ENCODE measurements around the gene TLK2.
"Not testable (repeated sequence)": the region's sequence is repeated elsewhere in the genome, so short reads cannot be mapped to it uniquely, and the experiment has no call there.

The TLK2 gene

DNA sequence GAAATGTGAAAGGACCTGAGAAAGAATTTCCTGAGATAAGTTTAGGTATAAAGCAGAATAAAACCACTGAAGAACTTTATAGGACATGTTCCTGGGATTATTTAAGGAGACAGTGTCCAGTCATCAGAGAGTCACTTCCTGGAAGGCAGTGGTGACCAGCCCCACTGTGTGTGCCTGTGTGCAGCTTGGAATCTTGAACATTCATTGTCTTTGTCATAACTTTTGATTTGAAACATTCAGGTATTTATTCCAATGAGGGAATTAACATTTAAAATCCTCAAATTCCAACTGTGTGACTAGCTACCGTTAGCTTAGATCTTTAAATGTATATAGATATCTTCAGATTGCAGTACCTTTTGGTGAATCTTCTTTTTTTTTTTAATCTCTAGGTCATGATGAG lies 87.2 kb downstream of the TLK2 start:
- peaks cover 7% of the 10 kb centered on the region for H3K4me1 Mint-ChIP-seq (ENCODE audit: low read depth)
- H3K27me3 Mint-ChIP-seq = no peaks in the 10 kb centered on the region
- peak overlapping the region; percentile 12 for H3K27ac Mint-ChIP-seq
- H3K36me3 Mint-ChIP-seq = peaks cover 22% of the 10 kb centered on the region
- no peak overlapping the region for H3K4me3 Mint-ChIP-seq
- H3K9me3 Mint-ChIP-seq (ENCODE audit: low read depth) = no peaks in the 10 kb centered on the region

DNA sequence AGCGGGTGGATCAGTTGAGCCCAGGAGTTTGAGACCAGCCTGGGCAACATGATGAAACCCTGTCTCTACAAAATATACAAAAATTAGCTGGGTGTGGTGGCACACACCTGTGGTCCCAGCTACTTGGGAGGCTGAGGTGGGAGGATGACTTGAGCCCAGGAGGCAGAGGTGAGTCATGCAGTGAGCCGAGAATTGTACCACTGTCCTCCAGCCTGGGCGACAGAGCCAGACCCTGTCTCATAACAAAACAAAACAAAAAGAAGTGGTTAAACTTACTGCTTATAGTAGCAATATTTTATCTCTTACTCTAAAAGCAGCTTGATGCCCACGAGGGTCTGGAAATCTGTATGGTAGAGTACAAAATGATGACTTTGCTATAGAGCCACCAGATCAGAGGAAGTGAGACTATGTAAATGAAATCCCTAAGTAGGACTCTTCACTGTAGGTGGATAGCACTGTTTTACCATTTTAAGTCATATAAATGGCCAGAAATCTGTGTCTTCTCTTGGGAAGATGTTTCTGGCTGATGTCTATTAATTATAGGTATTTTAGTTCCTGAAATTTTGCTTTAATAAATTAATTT lies 88.5 kb downstream of the TLK2 start:
- Mint-ChIP-seq H3K27ac (no peak overlapping the region), H3K9me3 (ENCODE audit: low read depth) (no peaks in the 10 kb centered on the region), H3K4me3 (no peak overlapping the region), H3K36me3 (peaks cover 20% of the 10 kb centered on the region), H3K27me3 (no peaks in the 10 kb centered on the region), H3K4me1 (ENCODE audit: low read depth) (peaks cover 7% of the 10 kb centered on the region)

DNA sequence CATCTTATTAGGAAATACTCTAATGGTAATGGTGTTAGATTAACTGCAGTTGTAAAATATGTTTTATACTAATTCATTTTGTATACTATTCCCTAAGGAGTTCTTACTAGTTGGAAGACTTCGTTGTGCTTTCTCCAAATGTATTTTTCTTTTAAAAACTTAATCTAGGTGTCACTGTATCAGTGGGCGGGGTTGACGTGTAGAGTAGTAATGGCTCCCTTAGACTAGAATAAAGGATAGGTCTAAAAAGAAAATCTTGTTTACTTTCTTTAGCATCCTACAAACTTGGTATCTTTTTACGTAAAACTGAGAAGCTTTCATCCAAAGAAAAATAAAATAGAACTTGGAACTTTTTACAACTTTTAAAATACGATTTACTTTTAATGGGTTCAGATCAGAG lies 93.9 kb downstream of the TLK2 start:
- no peak overlapping the region for H3K27ac Mint-ChIP-seq
- H3K9me3 Mint-ChIP-seq (ENCODE audit: low read depth) = no peaks in the 10 kb centered on the region
- H3K36me3 Mint-ChIP-seq = peaks cover 14% of the 10 kb centered on the region
- no peaks in the 10 kb centered on the region for H3K27me3 Mint-ChIP-seq
- no peak overlapping the region for H3K4me3 Mint-ChIP-seq
- peaks cover 3% of the 10 kb centered on the region for H3K4me1 Mint-ChIP-seq (ENCODE audit: low read depth)

DNA sequence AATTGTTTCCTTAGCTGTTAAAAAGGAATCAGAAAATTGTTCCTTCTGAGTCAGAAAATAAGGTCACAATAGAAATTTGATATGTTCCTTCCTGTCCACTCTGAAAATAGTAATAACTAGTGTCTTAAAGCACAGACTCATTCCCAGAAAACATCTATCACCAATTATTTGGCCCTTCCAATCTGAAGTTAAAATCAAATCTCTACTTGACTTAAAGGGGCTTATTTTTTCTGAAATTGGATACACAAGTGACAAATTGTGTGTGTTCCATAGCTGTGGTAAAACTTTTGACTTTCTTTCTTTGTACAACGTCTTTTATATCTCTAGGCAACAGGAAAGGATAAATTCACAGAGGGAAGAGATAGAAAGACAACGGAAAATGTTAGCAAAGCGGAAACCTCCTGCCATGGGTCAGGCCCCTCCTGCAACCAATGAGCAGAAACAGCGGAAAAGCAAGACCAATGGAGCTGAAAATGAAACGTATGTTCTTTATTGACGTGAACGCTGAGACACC lies 94.3 kb downstream of the TLK2 start:
- H3K4me1 Mint-ChIP-seq (ENCODE audit: low read depth) = peaks cover 3% of the 10 kb centered on the region
- peak overlapping the region; percentile 5 for H3K27ac Mint-ChIP-seq
- no peaks in the 10 kb centered on the region for H3K9me3 Mint-ChIP-seq (ENCODE audit: low read depth)
- H3K27me3 Mint-ChIP-seq = no peaks in the 10 kb centered on the region
- H3K4me3 Mint-ChIP-seq = no peak overlapping the region
- H3K36me3 Mint-ChIP-seq = peaks cover 14% of the 10 kb centered on the region

DNA sequence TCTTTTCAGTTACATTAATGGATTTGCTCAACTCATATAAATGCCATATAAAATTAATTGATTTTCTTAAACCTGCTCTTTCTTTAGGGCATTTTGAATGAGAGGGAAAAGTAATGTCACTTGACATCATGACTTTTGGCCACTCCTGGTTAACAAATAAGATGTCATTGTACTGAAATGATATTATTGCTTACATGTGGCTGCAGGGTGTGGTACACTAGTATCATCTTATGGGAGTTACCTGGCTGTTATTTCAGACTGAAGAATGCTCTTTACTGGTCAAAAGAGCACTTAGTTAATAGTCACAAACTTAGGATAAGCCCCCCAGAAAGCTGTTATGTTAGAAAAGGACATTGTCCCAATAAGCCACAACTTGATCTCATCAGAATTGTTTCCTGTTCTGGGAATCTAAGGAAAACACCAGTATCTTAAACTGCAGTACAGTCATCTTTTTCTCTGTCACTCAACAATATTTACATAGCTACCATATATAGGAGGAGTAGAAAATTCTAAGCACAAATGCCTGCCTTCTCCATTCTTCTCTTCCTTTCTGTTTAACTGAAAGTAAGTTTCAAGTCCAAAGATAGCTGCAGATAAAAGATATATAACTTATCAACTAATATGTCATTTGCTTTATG lies 95.0 kb downstream of the TLK2 start:
- Mint-ChIP-seq H3K27ac (no peak overlapping the region), H3K4me3 (no peak overlapping the region), H3K4me1 (ENCODE audit: low read depth) (peaks cover 3% of the 10 kb centered on the region), H3K36me3 (peaks cover 14% of the 10 kb centered on the region), H3K9me3 (ENCODE audit: low read depth) (no peaks in the 10 kb centered on the region), H3K27me3 (no peaks in the 10 kb centered on the region)

DNA sequence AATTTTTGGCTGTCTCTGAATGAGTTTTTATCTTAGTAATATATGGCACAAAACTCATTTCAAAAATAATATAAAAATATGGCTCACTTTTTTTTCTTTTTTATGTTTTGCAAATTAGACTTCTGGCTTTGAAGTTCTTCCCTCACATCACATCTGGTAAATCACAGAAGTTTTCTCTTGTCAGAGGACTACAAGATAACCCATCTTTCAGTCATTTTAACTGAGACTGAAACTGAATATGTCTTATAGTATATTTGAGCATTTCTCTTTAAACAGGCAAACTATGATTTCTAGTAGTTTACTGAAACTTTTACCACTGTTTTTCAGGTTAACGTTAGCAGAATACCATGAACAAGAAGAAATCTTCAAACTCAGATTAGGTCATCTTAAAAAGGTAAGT lies 97.8 kb downstream of the TLK2 start:
- H3K9me3 Mint-ChIP-seq (ENCODE audit: low read depth) = no peaks in the 10 kb centered on the region
- H3K4me3 Mint-ChIP-seq = no peak overlapping the region
- H3K36me3 Mint-ChIP-seq = peaks cover 13% of the 10 kb centered on the region
- H3K4me1 Mint-ChIP-seq (ENCODE audit: low read depth) = no peaks in the 10 kb centered on the region
- H3K27me3 Mint-ChIP-seq = no peaks in the 10 kb centered on the region
- no peak overlapping the region for H3K27ac Mint-ChIP-seq

DNA sequence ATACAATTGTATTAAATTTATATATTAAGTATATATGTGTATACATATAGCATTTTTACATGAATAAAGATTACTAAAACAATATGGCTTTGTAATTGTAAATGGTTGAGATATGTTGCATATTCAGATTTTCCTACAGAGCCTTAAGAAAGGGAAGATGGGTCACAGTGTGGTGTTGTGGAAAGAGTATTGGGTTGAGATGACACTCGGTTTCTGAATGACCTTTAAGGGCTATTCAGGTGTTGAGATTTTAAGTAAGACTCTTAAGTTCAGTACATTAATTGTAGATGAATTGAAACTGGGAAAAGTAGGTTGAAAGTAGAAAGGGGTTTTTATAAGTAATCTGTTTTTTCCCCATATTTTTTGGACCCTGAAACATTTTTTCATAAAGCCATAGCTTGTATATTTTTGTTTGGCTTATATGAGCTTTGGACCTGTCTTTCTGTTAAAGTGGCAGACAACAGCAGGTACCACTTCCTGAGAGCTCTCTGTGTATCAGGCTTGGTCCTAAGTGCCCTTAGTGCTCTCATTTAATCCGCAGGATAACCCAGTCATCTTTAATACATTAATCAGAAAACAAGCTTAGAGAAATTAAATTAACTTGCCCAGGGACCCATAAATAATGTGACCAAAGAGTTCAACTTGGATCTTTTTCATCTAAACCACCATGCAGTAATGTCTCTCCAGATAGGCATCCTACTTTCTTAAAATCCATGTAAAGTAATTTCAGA lies 100.3 kb downstream of the TLK2 start:
- H3K9me3 Mint-ChIP-seq (ENCODE audit: low read depth) = no peaks in the 10 kb centered on the region
- no peaks in the 10 kb centered on the region for H3K27me3 Mint-ChIP-seq
- peaks cover 2% of the 10 kb centered on the region for H3K4me1 Mint-ChIP-seq (ENCODE audit: low read depth)
- H3K27ac Mint-ChIP-seq = peak overlapping the region; percentile 24
- H3K4me3 Mint-ChIP-seq = no peak overlapping the region
- H3K36me3 Mint-ChIP-seq = peaks cover 7% of the 10 kb centered on the region

DNA sequence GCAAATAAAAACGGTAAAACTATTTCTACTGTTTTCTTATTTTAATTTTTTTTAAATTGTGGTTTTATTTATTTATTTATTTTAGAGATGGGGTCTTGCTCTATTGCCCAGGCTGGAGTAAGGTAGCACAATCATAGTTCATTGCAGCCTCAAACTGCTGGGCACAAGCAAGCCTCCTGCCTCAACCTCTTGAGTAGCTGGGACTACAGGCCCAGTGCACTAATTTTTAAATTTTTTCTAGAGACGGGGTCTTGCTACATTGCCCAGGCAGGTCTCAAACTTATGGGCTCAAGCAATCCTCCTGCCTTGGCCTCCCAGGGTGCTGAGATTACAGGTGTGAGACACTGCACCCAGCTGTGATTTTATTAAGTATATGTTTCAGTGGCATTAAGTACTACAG lies 102.3 kb downstream of the TLK2 start:
- Mint-ChIP-seq H3K27ac (no peak overlapping the region), H3K9me3 (ENCODE audit: low read depth) (no peaks in the 10 kb centered on the region), H3K4me1 (ENCODE audit: low read depth) (peaks cover 2% of the 10 kb centered on the region), H3K4me3 (no peak overlapping the region), H3K27me3 (no peaks in the 10 kb centered on the region), H3K36me3 (peaks cover 5% of the 10 kb centered on the region)

DNA sequence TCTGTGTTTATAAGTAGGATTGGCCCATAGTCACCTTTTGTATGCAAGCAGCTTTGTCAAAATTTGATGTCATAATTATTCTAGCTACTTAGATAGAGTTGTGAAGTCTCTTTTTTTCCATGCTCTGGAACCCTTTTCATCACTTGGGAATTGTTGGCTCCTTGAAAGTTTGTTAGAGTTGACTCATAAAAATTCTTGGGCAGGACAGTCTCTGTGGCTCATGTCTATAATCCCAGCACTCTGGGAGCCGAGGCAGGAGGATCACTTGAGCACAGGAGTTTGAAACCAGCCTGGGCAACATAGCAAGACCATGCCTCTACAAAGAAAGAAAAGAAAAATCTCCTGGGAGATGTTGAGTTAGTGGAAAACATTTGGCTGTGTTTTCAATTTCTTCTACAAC lies 103.1 kb downstream of the TLK2 start:
- peaks cover 5% of the 10 kb centered on the region for H3K36me3 Mint-ChIP-seq
- peaks cover 2% of the 10 kb centered on the region for H3K4me1 Mint-ChIP-seq (ENCODE audit: low read depth)
- H3K4me3 Mint-ChIP-seq = no peak overlapping the region
- no peak overlapping the region for H3K27ac Mint-ChIP-seq
- H3K9me3 Mint-ChIP-seq (ENCODE audit: low read depth) = no peaks in the 10 kb centered on the region
- H3K27me3 Mint-ChIP-seq = no peaks in the 10 kb centered on the region

DNA sequence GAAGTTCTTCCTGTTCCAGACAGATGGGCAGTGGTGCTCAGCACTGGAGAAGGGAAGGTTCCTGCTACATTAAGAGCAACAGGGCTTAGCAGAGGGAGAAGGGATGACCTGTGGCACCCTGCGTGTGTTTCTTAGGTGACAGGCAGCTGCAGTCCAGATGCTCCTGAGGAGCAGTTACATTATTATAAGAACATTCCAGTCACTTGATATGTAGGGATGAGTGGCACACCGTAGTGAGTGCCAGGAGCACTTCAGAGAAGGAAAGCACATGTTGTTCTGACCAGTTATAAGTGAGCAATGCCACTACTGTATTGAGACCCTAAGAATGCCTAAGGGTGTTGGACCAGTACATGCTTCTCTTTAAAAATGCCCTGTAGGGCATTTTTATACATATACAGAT lies 108.9 kb downstream of the TLK2 start:
- Mint-ChIP-seq H3K27me3 (no peaks in the 10 kb centered on the region), H3K27ac (no peak overlapping the region), H3K4me3 (no peak overlapping the region), H3K9me3 (ENCODE audit: low read depth) (no peaks in the 10 kb centered on the region), H3K4me1 (ENCODE audit: low read depth) (peaks cover 2% of the 10 kb centered on the region), H3K36me3 (no peaks in the 10 kb centered on the region)

DNA sequence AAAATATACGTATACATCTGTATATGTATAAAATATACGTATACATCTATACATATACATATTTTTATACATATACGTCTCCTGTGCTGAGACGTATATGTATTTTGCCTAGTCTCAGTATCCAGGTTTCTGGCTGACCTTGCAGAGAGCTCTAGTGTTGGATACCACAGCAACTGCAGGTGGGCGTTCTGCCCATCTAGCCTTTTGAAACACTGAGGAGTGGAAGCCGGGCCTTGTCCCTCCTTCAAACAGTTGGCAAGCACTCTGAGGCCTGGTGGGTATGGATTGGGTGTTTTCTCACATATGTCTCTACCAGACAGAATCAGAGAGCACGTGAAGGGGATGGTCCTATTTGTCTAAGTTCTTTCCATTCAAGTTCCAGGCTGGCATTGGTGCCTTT lies 109.5 kb downstream of the TLK2 start:
- Mint-ChIP-seq H3K4me1 (ENCODE audit: low read depth) (no peaks in the 10 kb centered on the region), H3K9me3 (ENCODE audit: low read depth) (no peaks in the 10 kb centered on the region), H3K4me3 (no peak overlapping the region), H3K27ac (no peak overlapping the region), H3K36me3 (peaks cover 2% of the 10 kb centered on the region), H3K27me3 (no peaks in the 10 kb centered on the region)

DNA sequence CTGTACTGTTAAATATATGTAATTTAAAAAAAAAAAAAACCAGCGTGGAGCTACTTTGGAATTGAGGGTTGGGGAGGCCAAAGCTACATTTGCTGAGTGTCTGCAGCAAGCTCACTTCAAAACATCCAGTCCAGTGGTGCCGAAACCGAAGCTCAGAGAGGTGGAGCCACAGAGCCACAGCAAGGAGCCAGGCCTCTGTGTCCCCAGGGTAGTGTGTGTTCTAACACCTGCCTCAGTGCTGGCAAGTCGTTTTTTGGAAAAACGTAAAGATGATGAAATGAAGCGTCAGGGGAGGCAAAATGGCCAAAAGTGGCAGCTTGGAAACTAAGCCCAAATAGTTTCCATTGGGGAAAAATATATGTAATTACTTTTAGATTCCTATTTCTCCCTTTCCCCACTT lies 112.7 kb downstream of the TLK2 start:
- H3K27ac Mint-ChIP-seq = no peak overlapping the region
- no peaks in the 10 kb centered on the region for H3K4me1 Mint-ChIP-seq (ENCODE audit: low read depth)
- H3K27me3 Mint-ChIP-seq = no peaks in the 10 kb centered on the region
- H3K4me3 Mint-ChIP-seq = no peak overlapping the region
- H3K9me3 Mint-ChIP-seq (ENCODE audit: low read depth) = no peaks in the 10 kb centered on the region
- H3K36me3 Mint-ChIP-seq = peaks cover 5% of the 10 kb centered on the region

DNA sequence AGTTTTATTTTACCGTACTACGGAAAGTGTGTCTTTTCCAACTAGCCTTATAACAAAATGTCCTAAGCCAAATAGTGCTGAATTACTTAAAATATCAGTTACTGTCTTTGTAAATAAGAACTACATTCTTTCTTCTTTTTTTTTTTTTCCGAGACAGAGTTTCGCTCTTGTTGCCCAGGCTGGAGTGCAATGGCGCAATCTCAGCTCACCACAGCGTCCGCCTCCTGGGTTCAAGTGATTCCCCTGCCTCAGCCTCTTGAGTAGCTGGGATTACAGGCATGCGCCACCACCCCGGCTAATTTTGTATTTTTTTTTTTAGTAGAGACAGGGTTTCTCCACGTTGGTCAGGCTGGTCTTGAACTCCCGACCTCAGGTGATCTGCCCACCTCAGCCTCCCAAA lies 113.2 kb downstream of the TLK2 start:
- not testable (repeated sequence) for H3K27me3 Mint-ChIP-seq; H3K4me1 Mint-ChIP-seq (ENCODE audit: low read depth); H3K4me3 Mint-ChIP-seq; H3K9me3 Mint-ChIP-seq (ENCODE audit: low read depth); H3K27ac Mint-ChIP-seq; H3K36me3 Mint-ChIP-seq

DNA sequence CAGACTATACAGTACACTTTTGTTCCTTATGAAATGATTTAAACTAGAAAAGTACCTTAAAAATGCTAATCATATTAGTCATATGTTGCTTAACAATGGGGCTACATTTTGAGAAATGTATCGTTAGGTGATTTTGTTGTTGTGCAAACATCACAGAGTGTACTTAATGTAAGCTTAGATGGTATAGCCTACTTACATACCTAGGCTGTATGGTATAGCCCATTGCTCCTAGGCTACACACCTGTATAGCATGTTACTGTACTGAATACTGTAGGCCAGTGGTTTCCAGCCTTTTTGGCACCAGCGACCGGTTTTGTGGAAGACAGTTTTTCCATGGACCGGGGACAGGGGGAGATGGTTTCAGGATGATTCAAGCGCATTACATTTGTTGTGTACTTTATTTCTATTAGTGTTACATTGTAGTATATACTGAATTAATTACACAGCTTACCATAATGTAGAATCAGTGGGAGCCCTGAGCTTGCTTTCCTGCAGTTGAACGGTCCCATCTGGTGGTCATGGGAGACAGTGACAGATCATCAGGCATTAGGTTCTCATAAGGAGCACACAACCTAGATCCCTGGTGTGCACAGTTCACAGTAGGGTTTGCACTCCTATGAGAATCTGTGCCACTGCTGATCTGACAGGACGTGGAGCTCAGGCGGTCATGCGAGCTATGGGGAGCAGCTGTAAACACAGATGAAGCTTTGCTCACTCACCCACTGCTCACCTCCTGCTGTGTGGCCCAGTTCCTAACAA lies 113.9 kb downstream of the TLK2 start:
- Mint-ChIP-seq H3K27ac (peak overlapping the region; percentile 23), H3K4me1 (ENCODE audit: low read depth) (no peaks in the 10 kb centered on the region), H3K27me3 (no peaks in the 10 kb centered on the region)

DNA sequence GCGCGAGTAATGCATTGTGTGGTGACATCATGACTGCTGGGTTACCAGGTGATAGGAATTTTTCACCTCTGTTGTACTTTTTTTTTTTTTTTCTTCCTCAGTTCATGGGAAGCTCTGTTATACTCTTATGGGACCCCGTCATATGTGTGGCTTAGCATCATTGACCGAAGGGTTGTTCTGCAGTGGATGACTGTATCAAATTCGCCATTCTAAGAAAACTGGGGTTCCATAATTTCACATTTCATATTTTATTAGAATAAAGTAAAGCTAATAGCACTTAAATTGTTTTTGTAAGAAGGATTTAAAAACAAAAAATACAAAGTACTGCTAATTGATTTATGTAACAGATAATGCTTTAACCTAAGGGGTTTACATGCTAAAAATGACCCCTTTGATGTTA lies 116.9 kb downstream of the TLK2 start:
- no peak overlapping the region for H3K4me3 Mint-ChIP-seq
- no peaks in the 10 kb centered on the region for H3K4me1 Mint-ChIP-seq (ENCODE audit: low read depth)
- no peaks in the 10 kb centered on the region for H3K9me3 Mint-ChIP-seq (ENCODE audit: low read depth)
- H3K36me3 Mint-ChIP-seq = peaks cover 17% of the 10 kb centered on the region
- H3K27ac Mint-ChIP-seq = no peak overlapping the region
- no peaks in the 10 kb centered on the region for H3K27me3 Mint-ChIP-seq

More for the DNA sequence above, 113.9 kb downstream of the TLK2 start:
- no peak overlapping the region for H3K4me3 Mint-ChIP-seq
- H3K36me3 Mint-ChIP-seq = peaks cover 15% of the 10 kb centered on the region
- H3K9me3 Mint-ChIP-seq (ENCODE audit: low read depth) = no peaks in the 10 kb centered on the region
